ENCODE data around the gene LAGE3. TPM values are rescaled to one million over a fixed set of nuclear protein-coding genes. Genes with fewer than 3 reads are reported as not detected.

LAGE3 gene
- total RNA-seq, 1 experiment from 2014 or later, result 37.4 TPM

- peak; percentile 28 for DNase-seq (ENCODE audit: low read depth)
Measured at GRCh38 chrX:154436983-154437752, 41.9 kb downstream of the LAGE3 start, which contains the start of gene GDI1. Gene GDI1, plus strand, starts transcription at chrX:154437154. Its CDS starts 101 bp downstream, at chrX:154437255.

- no peak for DNase-seq (ENCODE audit: low read depth)
Measured at GRCh38 chrX:154436374-154436982, 42.6 kb downstream of the LAGE3 start.

GRCh38 chrX:154435171-154435733 is 43.8 kb downstream of the LAGE3 start:
- no peak for DNase-seq (ENCODE audit: low read depth)

GRCh38 chrX:154434394-154435168 is 44.5 kb downstream of the LAGE3 start:
- no peak for DNase-seq (ENCODE audit: low read depth)

GRCh38 chrX:154433605-154434004 is 45.5 kb downstream of the LAGE3 start:
- DNase-seq (ENCODE audit: low read depth), result no peak

- no peak for DNase-seq (ENCODE audit: low read depth)
Measured at GRCh38 chrX:154432210-154432609, 46.9 kb downstream of the LAGE3 start.

GRCh38 chrX:154431341-154431740 is 47.7 kb downstream of the LAGE3 start:
- DNase-seq (ENCODE audit: low read depth), result no peak

- DNase-seq (ENCODE audit: low read depth), result no peak
Measured at GRCh38 chrX:154430916-154431315, 48.2 kb downstream of the LAGE3 start.

GRCh38 chrX:154430479-154430878 is 48.6 kb downstream of the LAGE3 start:
- no peak for DNase-seq (ENCODE audit: low read depth)

GRCh38 chrX:154429711-154430110 is 49.4 kb downstream of the LAGE3 start:
- no peak for DNase-seq (ENCODE audit: low read depth)

GRCh38 chrX:154428176-154429171 is 50.6 kb downstream of the LAGE3 start, which contains the start of gene ATP6AP1:
Gene ATP6AP1, plus strand, starts transcription at chrX:154428677. Its CDS starts 16 bp downstream, at chrX:154428693.
- peak; percentile 92 for DNase-seq (ENCODE audit: low read depth)

Small RNA genes lying within 50 kb of the gene (small RNA-seq; reads per million reads assigned to genes)
- gene MIR6858 (not detected), gene RN7SL697P (not detected)

Other genes starting within 250 kb of the LAGE3 start
- not detected in 2 replicates for gene OPN1MW3, start 221.7 kb downstream of the LAGE3 start, total RNA-seq (2014; rRNA removed; shearing (Covaris generic))
- not detected in 2 replicates for gene TEX28, start 184.2 kb downstream of the LAGE3 start, total RNA-seq (2014; rRNA removed; shearing (Covaris generic))
- gene TKTL1, start 183.5 kb downstream of the LAGE3 start, total RNA-seq (2014; rRNA removed; shearing (Covaris generic)), result not detected in 2 replicates
- gene FLNA, start 104.6 kb downstream of the LAGE3 start, total RNA-seq (2014; rRNA removed; shearing (Covaris generic)), result 1,291 and 1,336 TPM in 2 replicates
- 33.2 and 41.5 TPM in 2 replicates for gene EMD, start 100.0 kb downstream of the LAGE3 start, total RNA-seq (2014; rRNA removed; shearing (Covaris generic))
- gene RPL10, start 80.9 kb downstream of the LAGE3 start, total RNA-seq (2014; rRNA removed; shearing (Covaris generic)), result 3,228 and 3,649 TPM in 2 replicates
- 52.7 and 59.7 TPM in 2 replicates for gene DNASE1L1, start 70.0 kb downstream of the LAGE3 start, total RNA-seq (2014; rRNA removed; shearing (Covaris generic))
- gene TAFAZZIN, start 67.7 kb downstream of the LAGE3 start, total RNA-seq (2014; rRNA removed; shearing (Covaris generic)), result 16.6 and 24.8 TPM in 2 replicates
- gene ATP6AP1, start 50.6 kb downstream of the LAGE3 start, total RNA-seq (2014; rRNA removed; shearing (Covaris generic)), result 30.5 and 44.4 TPM in 2 replicates
- 64.4 and 92.9 TPM in 2 replicates for gene GDI1, start 42.1 kb downstream of the LAGE3 start, total RNA-seq (2014; rRNA removed; shearing (Covaris generic))
- gene FAM50A, start 35.1 kb downstream of the LAGE3 start, total RNA-seq (2014; rRNA removed; shearing (Covaris generic)), result 36.6 and 37.4 TPM in 2 replicates
- gene PLXNA3, start 21.0 kb downstream of the LAGE3 start, total RNA-seq (2014; rRNA removed; shearing (Covaris generic)), result 3.4 and 4.0 TPM in 2 replicates
- 54.5 and 61.7 TPM in 2 replicates for gene UBL4A, start 7.3 kb upstream of the LAGE3 start, total RNA-seq (2014; rRNA removed; shearing (Covaris generic))
- gene SLC10A3, start 11.3 kb upstream of the LAGE3 start, total RNA-seq (2014; rRNA removed; shearing (Covaris generic)), result 26.9 and 28.0 TPM in 2 replicates
- 20.2 and 22.9 TPM in 2 replicates for gene FAM3A, start 37.0 kb upstream of the LAGE3 start, total RNA-seq (2014; rRNA removed; shearing (Covaris generic))
- gene G6PD, start 67.6 kb upstream of the LAGE3 start, total RNA-seq (2014; rRNA removed; shearing (Covaris generic)), result 51.6 and 63.7 TPM in 2 replicates
- 31.9 and 45.0 TPM in 2 replicates for gene IKBKG, start 68.3 kb upstream of the LAGE3 start, total RNA-seq (2014; rRNA removed; shearing (Covaris generic))
- gene CTAG1A, start 105.9 kb upstream of the LAGE3 start, total RNA-seq (2014; rRNA removed; shearing (Covaris generic)), result 130 and 312 TPM in 2 replicates
- gene CTAG1B, start 140.0 kb upstream of the LAGE3 start, total RNA-seq (2014; rRNA removed; shearing (Covaris generic)), result 11.9 and 128 TPM in 2 replicates
- gene CTAG2, start 174.3 kb upstream of the LAGE3 start, total RNA-seq (2014; rRNA removed; shearing (Covaris generic)), result 633 and 765 TPM in 2 replicates

All from HT1080 (cell line).